ENCODE data around the gene HMGXB3. TPM values are rescaled to one million over a fixed set of nuclear protein-coding genes. Genes with fewer than 3 reads are reported as not detected.
A peak's percentile ranks its signal among the peaks of the same experiment; 100 is the strongest.

HMGXB3 gene
- total and polyA plus RNA-seq, 11 donors, result 10.7 to 25.9 (median 17.5) TPM

GRCh38 chr5:150085950-150086715, 85.6 kb downstream of the HMGXB3 start, which contains the start of gene CSF1R:
CSF1R (minus strand) TSS chr5:150086554; CDS start chr5:150086427, 127 bp downstream.
- WGBS, 4 donors, result 84 to 91% (median 88%) methylated on average over 9 of the region's 9 CpGs
- Histone ChIP-seq H3K27me3 (peaks cover 0 to 6% (median 0%) of the 10 kb centered on the region in 9 donors), H3K9me3 (no peaks in the 10 kb centered on the region), H3K4me1 (peaks cover 0 to 33% (median 0%) of the 10 kb centered on the region in 12 donors), H3K27ac (peak within 1 kb of the TSS in 6 of 12 donors; percentile 18 to 83 (median 48)), H3K4me3 (peak within 1 kb of the TSS in 10 of 12 donors; percentile 12 to 65 (median 38)), H3K36me3 (peaks cover 0 to 3% (median 0%) of the 10 kb centered on the region in 9 donors)
- TF ChIP-seq POLR2A (IDR thresholded peaks at IDR 0.05) (no peak), CTCF (IDR thresholded peaks at IDR 0.05) (no peak)
- ATAC-seq (peak in 2 of 4 donors; percentile 43 to 57), DNase-seq (peak in 1 of 5 donors; percentile 17)
- intact Hi-C loops (cut with DNase I), result no loop called here

GRCh38 chr5:150092159-150092787, 91.7 kb downstream of the HMGXB3 start:
- no peak overlapping the region for H3K27ac ChIP-seq
- TF ChIP-seq CTCF (IDR thresholded peaks at IDR 0.05) (no peak), POLR2A (IDR thresholded peaks at IDR 0.05) (no peak)
- peaks cover 0 to 10% (median 0%) of the 10 kb centered on the region in 12 donors for H3K4me1 ChIP-seq
- H3K4me3 ChIP-seq, result no peak overlapping the region
- H3K27me3 ChIP-seq, result peaks cover 0 to 1% (median 0%) of the 10 kb centered on the region in 9 donors
- H3K9me3 ChIP-seq, result no peaks in the 10 kb centered on the region
- no peaks in the 10 kb centered on the region for H3K36me3 ChIP-seq
- WGBS, 4 donors, result 82 to 92% (median 89%) methylated on average over 3 of the region's 3 CpGs
- no peak for DNase-seq
- no peak for ATAC-seq
- intact Hi-C loops (cut with DNase I), result no loop called here

GRCh38 chr5:150097152-150097551, 96.6 kb downstream of the HMGXB3 start:
- Histone ChIP-seq H3K36me3 (no peaks in the 10 kb centered on the region), H3K27ac (no peak overlapping the region)

More at GRCh38 chr5:150097152-150097551, 96.6 kb downstream of the HMGXB3 start:
- ATAC-seq (no peak), DNase-seq (no peak)
- H3K27me3 ChIP-seq, result no peaks in the 10 kb centered on the region
- H3K9me3 ChIP-seq, result no peaks in the 10 kb centered on the region
- peaks cover 0 to 3% (median 0%) of the 10 kb centered on the region in 12 donors for H3K4me1 ChIP-seq
- TF ChIP-seq CTCF (IDR thresholded peaks at IDR 0.05) (no peak), POLR2A (IDR thresholded peaks at IDR 0.05) (no peak)
- intact Hi-C loops (cut with DNase I), result no loop called here
- no peak overlapping the region for H3K4me3 ChIP-seq

Measured in heart left ventricle (tissue), 16 donors.